MM.1S (cell line): Measurements from ENCODE around the gene RAPGEFL1.
"Not testable (repeated sequence)": the region's sequence is repeated elsewhere in the genome, so short reads cannot be mapped to it uniquely, and the experiment has no call there.

Experiments used
- EZH2 ChIP-seq: fragments of 300-600 bp; sonication (generic); optimal IDR thresholded peaks from 2 replicates; pipeline ENCODE3; 2017; ENCODE audit warnings: low read depth, mild to moderate bottlenecking, antibody characterized with exemption, low read length, mixed read lengths
- TF ChIP-seq, protein P1 (sequence below): fragments of 300-600 bp; sonication (generic); IDR thresholded peaks from 2 replicates; pipeline ENCODE4 v1.5.1; 2016; ENCODE audit warnings: antibody characterized with exemption, low read length, mixed read lengths

DNA sequence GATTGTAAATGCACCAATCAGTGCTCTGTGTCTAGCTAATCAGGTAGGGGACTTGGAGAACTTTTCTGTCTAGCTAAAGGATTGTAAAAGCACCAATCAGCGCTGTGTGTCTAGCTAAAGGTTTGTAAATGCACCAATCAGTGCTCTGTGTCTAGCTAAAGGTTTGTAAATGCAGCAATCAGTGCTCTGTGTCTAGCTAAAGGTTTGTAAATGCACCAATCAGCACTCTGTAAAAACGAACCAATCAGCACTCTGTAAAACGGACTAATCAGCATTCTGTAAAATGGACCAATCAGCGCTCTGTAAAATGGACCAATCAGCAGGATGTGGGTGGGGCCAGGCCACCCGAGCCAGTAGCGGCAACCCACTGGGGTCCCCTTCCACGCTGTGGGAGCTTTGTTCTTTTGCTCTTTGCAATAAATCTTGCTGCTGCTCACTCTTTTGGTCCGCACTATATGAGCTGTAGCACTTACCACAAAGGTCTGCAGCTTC is 20.7 kb downstream of the RAPGEFL1 start:
- TF ChIP-seq EZH2, result not testable (repeated sequence)
- TF ChIP-seq, protein P1, sequence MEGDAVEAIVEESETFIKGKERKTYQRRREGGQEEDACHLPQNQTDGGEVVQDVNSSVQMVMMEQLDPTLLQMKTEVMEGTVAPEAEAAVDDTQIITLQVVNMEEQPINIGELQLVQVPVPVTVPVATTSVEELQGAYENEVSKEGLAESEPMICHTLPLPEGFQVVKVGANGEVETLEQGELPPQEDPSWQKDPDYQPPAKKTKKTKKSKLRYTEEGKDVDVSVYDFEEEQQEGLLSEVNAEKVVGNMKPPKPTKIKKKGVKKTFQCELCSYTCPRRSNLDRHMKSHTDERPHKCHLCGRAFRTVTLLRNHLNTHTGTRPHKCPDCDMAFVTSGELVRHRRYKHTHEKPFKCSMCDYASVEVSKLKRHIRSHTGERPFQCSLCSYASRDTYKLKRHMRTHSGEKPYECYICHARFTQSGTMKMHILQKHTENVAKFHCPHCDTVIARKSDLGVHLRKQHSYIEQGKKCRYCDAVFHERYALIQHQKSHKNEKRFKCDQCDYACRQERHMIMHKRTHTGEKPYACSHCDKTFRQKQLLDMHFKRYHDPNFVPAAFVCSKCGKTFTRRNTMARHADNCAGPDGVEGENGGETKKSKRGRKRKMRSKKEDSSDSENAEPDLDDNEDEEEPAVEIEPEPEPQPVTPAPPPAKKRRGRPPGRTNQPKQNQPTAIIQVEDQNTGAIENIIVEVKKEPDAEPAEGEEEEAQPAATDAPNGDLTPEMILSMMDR, result not testable (repeated sequence)
